Medulla oblongata (tissue), 1 donor: ENCODE results near the gene TOMM6.
"Not testable (repeated sequence)": the region's sequence is repeated elsewhere in the genome, so short reads cannot be mapped to it uniquely, and the experiment has no call there.

Experiments
- DNase-seq: peaks from one replicate; pipeline ENCODE4 v3.0.0-alpha.2; 2015; ENCODE audit errors: extremely low spot score

TOMM6 gene

GRCh38 chr6:41785254-41785653 lies 2.2 kb upstream of the TOMM6 start:
- DNase-seq = no peak

- DNase-seq = peak; percentile 50
Measured at GRCh38 chr6:41785689-41786450, 1.6 kb upstream of the TOMM6 start.

DNA sequence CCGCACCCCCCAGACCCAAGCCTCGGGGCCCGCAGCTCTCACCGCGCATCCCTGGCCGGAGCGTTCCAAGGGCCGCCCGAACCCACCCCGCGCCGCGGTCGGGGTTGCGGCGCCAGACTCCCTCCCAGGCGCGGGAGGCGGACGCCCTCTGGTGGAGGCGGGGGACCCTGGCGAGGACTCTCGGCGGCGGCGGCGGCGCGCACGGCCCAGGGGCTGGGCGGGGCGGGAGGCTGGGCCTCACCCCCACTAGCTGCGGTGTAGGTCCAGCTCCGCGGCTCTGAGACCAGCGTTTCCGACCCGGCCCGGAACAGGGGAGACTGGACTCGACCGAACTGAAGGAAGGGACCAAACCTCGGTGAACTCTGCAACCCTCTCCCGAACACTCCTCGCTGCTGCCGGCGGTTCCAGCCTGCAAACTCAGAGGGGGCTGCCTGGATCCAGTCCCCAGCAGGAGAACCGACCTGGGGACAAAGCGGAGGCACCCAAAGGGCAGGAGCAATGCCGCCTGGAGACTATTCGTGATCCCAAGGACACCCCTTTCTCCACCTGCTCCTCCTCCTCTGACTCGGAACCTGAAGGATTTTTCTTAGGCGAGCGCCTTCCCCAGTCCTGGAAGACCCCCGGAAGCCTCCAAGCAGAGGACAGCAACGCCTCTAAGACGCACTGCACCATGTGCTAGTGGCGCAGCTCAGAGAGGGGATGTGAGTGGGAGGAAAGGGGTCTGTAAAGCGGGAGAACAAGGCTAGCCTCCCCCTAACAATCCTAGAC lies 859 bp upstream of the TOMM6 start:
- peak; percentile 94 for DNase-seq

DNA sequence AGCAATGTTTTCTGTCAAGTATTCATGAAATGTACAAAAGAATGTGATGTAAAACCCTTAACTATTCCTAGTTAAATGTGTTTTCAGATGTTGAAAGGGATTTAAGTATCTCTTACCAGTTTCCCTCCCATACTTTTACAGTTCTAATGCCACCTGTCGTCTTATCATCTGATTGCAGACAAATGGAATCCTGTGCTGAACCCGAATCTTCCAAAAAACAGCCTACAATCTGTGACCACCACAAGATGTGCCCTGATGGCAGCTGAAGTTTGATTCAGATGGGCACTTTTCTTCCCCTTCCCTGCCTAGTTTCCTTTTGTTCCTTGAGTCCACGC lies 1.9 kb downstream of the TOMM6 start:
- DNase-seq = no peak

DNA sequence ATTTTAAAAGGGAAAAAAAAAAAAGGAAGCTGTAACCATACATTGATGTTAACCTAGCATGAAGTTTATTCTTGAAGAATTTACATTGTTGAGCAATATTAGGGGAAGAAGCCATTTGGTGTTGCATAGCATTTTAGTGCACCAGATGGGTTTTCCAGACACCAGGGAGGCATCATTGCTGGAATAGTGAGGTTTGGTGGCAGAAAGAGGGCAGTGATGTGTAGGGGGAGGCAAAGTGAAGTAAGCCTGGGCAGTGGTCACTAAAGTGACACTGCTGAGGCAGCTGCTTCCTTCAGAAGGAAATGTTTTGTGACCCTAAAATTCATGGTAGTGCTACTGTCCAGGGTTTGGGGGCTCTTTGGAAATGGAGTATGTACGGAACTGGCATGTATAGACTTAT lies 2.6 kb downstream of the TOMM6 start:
- DNase-seq = no peak

- DNase-seq = no peak
Measured at GRCh38 chr6:41791305-41791704, 3.8 kb downstream of the TOMM6 start.

DNA sequence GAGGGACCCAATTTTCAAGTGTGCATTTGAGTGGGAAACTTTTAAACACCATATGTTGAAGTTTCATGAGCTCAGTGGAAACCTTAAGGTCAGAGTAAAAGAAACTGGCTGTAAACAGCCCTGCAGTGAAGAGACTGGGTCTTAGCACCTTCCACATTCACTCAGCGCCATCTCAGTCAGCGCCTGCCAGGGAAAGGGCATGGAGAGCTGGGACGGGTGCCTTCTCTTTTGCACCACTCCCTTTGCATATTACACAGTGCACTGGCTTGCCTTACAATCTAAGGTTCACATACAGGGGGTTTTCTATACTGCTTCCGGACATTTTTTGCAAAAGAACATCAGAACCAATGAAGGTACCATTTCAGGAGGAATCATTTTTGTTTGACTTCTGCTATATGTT lies 4.5 kb downstream of the TOMM6 start:
- no peak for DNase-seq

DNA sequence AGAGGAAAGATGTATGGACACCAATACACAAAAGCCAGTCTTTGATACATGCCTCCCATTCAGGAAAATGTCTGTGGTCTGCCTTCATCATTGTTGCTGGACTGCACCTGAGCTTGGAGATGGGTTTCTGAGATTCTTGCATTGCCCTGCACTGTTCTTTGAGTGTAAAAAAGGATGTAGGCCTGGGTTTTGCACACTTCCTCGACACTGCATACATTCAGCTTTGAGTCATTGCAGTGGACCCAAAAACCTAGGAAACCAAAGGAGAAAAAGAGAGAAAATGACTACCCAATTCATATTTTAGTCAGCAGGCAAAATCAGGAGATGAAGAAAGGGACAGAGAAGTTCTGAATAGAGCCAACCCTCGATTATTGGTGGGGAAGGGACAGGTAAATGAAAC lies 9.0 kb downstream of the TOMM6 start:
- no peak for DNase-seq

DNA sequence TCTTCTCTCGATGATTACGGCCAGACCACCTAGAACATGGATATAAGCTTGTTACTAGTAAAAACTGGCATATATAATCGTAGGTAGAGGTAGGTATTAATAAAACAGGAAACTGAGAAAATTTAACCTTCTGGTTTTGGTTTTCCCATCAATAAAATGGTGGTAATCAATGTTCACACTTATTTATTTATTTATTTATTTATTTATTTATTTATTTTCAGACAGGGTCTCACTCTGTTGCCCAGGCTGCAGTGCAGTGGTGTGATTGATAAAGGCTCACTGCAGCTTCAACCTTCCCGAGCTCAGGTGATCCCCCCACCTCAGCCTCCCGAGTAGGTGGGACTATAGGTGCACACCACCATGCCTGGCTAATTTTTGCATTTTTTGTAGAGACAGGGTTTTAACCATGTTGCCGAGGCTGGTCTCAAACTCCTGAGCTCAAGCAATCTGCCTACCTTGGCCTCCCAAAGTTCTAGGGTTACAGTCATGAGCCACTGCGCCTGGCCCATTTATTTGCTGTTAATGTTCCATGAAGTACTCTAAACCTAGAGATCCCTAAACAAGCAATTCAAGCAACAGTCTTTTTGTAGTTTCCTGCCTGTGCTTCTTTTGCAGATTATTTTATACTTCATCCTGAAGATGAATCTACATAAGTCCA lies 11.5 kb downstream of the TOMM6 start:
- no peak for DNase-seq

DNA sequence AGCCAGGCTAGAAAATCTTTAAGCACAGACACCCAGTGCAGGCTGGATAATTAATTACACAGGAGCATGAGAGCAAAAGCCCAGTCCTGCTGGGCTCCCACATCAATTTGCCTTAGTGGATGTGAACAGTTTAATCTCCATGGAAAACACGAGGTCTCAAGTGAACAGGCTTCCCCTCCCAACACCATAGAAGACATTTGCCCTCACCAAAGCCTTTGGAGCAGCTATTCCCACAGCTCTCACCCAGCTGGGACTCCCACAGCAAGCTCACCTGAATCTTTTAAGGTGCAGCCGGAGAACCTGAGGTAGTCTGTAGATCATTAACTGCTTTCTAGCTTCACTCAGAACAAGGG lies 12.0 kb downstream of the TOMM6 start:
- no peak for DNase-seq

DNA sequence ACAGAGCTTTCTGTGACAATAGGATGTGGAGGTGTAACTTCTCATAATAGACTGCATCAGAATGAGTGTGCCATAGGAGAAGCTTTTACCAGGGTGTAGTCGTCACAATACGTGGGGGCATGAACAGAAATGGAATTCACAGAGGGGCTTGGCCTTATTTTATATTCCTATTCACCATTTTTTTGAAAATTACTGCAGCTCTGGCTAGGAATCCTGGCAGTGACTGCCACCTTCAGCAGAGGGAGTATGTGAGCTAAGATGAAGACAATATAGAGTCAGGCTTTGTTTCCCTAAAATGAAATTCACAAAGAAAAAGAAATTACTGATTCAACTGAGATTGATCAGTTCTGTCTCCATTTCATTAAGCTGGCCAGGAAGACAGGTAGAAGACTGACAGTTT lies 13.9 kb downstream of the TOMM6 start:
- DNase-seq = peak; percentile 10

DNA sequence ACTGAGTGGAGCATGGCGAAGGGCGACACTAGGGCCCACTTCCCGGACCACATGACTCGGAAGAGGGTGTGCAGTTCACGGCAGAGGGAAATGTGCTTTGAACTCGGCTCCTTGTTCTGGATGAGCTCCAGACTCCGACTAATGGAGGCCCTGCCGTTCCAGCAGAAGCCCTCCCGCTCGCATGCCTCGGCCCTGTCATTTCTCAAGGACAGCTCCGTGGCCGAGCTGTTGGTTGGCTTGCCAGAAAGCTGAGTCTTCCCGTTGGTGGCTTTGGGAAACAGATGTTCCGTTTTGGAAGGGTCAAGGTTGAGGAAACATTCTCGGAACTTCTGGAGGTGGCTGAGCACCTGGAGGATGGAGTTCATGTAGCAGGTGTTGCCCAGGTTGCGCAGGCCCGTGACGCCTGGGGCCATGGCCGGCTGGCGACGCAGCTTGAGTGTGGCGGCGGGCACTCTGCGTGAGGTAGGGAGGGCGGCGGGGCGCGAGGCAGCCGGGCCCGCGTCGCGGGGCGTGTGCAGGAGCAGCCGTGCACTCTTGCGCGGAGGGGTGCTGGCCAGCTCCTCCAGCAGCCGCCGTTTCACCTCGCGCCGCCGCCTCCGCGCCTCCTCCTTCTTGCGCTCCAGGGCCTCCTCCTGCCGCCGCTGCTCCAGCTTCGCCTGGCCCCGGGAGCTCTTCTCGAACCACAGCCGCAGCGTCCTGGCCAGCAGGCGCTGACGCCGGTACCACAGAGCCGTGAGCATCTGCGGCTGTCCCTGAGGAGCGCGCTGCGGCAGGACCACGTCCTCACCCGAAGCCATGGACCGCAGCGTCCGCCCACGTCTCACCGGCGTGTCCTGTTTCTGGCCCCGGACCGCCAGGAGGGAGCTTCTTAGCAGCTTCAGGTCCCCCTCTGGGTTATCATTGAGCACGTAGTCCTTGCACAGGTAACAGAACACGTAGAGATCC lies 18.6 kb downstream of the TOMM6 start:
- no peak for DNase-seq

- DNase-seq = no peak
Measured at GRCh38 chr6:41811095-41811494, 23.6 kb downstream of the TOMM6 start.

DNA sequence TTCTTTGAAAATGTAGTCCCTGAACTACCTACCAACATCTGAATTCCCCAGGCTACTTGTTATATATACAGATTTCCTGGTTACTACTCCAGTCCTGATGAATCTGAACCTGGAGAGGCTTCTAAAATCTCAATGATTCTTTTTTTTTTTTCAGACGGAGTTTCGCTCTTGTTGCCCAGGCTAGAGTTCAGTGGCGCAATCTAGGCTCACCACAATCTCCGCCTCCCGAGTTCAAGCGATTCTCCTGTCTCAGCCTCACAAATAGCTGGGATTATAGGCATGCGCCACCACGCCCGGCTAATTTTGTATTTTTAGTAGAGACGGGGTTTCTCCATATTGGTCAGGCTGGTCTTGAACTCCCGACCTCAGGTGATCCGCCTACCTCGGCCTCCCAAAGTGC lies 24.5 kb downstream of the TOMM6 start:
- DNase-seq = not testable (repeated sequence)

DNA sequence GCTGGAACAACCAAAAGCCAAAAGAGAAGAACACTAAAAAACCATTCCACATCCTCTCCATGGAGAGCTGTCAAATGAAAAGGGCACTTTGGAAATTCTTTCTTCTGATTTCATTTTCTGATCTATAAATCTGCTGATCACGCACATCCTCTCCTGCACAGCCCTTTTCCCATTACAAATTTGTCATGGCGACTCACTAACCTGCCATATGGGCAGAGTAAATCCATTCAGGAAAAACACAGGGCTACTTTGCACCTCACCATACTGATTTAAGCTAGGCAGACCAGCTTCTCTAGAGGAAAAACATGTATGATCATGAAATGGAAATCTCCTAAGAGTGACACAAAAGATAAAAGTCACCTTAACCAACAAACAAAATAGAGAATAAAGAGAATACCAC lies 26.0 kb downstream of the TOMM6 start:
- no peak for DNase-seq

DNA sequence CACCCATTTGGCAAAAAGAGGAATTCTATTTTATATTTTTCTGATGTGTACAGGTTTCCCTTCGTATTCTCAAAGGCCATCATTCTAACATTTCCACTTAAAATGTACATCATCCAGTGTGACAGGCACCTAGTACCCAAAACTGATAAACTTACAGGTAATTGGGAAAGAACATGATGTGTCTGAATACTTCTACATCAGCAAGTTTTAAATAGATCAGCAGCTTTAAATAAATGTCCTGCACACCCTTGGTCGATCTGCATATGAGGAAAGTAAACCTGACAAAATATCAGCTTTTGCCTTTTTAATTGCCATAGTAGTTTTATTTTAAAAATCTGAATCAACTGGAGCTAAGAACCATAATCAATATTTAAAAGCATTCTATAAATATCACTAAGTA lies 26.5 kb downstream of the TOMM6 start:
- DNase-seq = no peak

- no peak for DNase-seq
Measured at GRCh38 chr6:41814629-41815028, 27.1 kb downstream of the TOMM6 start.

- no peak for DNase-seq
Measured at GRCh38 chr6:41815587-41815986, 28.1 kb downstream of the TOMM6 start.

DNA sequence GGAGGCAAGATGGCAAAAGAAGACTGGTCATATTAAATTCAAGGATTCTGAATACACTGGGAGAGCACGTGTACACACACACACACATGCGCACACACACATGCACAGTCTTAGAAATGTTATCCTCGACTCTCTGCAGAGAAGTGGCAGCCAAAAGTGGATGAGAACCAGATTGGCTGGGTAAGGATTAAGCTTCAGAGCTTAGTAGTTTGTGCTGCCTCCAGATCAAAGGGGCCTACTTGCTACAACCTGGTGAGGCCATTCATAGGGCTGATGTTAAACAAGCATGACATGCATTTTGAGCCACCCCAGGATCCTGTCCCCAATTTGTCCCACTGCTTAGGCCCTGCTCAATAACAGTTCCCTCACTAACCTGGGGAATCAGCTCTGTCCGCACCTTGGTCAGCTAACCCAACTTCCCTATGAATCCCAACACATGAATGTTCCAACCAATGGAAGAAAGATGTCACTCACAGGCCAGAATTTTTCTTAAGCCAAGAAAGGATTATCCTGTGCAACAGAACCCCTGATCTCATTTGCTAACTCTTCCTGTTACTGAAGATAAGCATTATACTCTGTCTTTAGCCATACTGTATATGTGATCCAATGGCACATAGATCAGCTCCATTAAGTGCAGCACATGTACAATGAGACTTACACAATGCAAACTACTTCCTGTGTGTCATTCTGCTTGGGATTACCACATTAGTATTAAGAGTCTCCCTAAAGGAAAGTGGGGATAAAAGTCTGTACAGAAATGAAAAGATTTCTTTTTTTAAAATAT lies 31.0 kb downstream of the TOMM6 start:
- no peak for DNase-seq

DNA sequence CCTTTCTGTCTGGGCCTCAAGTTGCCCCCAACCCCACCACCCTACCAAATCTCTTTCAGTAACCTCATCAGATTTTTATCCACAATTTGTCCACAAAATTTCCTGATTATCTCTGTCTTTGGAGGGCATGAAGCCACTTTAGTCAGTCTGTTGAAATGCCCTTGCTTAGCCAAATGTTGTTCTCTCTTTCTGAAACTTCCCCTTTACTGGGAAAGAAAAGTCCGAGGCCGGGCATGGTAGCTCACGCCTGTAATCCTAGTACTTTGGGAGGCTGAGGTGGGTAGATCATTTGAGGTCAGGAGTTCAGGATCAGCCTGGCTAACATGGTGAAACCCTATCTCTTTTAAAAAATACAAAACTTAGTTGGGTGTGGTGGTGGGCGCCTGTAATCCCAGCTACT lies 33.8 kb downstream of the TOMM6 start:
- no peak for DNase-seq

DNA sequence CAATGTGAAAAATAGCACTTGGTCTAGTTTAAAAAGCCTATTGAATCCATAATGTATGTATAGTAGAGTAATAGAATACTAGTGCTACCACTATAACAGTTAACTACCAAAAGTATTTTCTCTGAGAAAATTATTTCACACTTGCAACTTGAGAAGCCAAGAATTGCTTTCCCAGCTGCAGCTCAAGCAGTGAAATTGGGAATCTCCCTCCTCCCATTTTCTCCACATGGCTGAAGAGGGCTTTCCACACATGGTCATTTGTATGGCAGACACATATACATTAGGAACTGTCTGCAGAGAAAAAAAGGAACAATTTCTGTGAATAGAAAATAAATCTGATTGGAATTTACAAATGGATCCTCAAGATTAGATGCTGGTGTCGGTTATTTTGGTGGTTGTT lies 34.5 kb downstream of the TOMM6 start:
- DNase-seq = no peak
